Adrenal gland (tissue), 5 donors: ENCODE measurements around the gene RPS6KA1.

ENCODE experiments used
- CTCF ChIP-seq, 6 experiments: fragments of 450-650 bp in 4 of 6; fragments of 200-600 bp in 2 of 6; sonication (generic) in 1 of 6; IDR thresholded peaks; 1 replicate in 5 of 6; 2 replicates in 1 of 6; pipeline versions ENCODE4 v1.5.1 to v1.8.0; 2016 to 2021; ENCODE audit warnings: antibody characterized with exemption in 6 of 6, mild to moderate bottlenecking in 2 of 6, moderate library complexity in 1 of 6
- POLR2A ChIP-seq, 2 donors: fragments of 450-650 bp; IDR thresholded peaks; one replicate each; pipeline ENCODE4 v1.6.1; 2017; ENCODE audit warnings: antibody characterized with exemption in 2 of 2, mild to moderate bottlenecking in 2 of 2, moderate library complexity in 1 of 2
- donor health status: DM: no; HTN: no; CAD: no.

- TF ChIP-seq CTCF (IDR thresholded peaks at IDR 0.05): no peak
- TF ChIP-seq POLR2A (IDR thresholded peaks at IDR 0.05): no peak
Measured at GRCh38 chr1:26542771-26543451, 13.3 kb downstream of the RPS6KA1 start.
